Muscle layer of duodenum (tissue), 2 donors: ENCODE measurements around the gene IMPG2.

Experiments
- H3K27ac ChIP-seq: one replicate; pipeline ENCODE4 v1.7.0; 2013; ENCODE audit warnings: mild to moderate bottlenecking, low read length
- H3K27me3 ChIP-seq: one replicate; pipeline ENCODE4 v1.7.0; 2013; ENCODE audit warnings: low read depth, mild to moderate bottlenecking, control low read depth, low read length
- H3K36me3 ChIP-seq, 2 donors: one replicate each; pipeline ENCODE4 v1.7.0; 2013; ENCODE audit warnings: low read length in 2 of 2, control low read depth in 1 of 2, mild to moderate bottlenecking in 1 of 2; ENCODE audit not compliant: insufficient read depth in 2 of 2, control insufficient read depth in 1 of 2
- H3K4me1 ChIP-seq, 2 donors: one replicate each; pipeline ENCODE4 v1.7.0; 2013; ENCODE audit warnings: low read length in 2 of 2, mild to moderate bottlenecking in 2 of 2, control low read depth in 1 of 2, moderate library complexity in 1 of 2; ENCODE audit not compliant: insufficient read depth in 2 of 2, control insufficient read depth in 1 of 2
- H3K4me3 ChIP-seq, 2 donors: one replicate each; pipeline ENCODE4 v1.7.0; 2013; ENCODE audit warnings: low read length in 2 of 2, low read depth in 1 of 2, mild to moderate bottlenecking in 1 of 2
- H3K9me3 ChIP-seq, 2 donors: one replicate each; pipeline ENCODE4 v1.7.0; 2013; ENCODE audit warnings: low read length in 2 of 2, control low read depth in 1 of 2, mild to moderate bottlenecking in 1 of 2; ENCODE audit not compliant: control insufficient read depth in 1 of 2
- donor health status: healthy.

Gene IMPG2

GRCh38 chr3:101320475-101320874, at the start of gene IMPG2:
IMPG2 (minus strand) TSS chr3:101320575; CDS start chr3:101320372, 203 bp downstream.
- Histone ChIP-seq H3K36me3 (no peaks in the 10 kb centered on the region), H3K4me3 (peak within 1 kb of the TSS in 1 of 2 donors; percentile 18), H3K4me1 (no peaks in the 10 kb centered on the region), H3K9me3 (no peaks in the 10 kb centered on the region), H3K27ac (peak within 1 kb of the TSS; percentile 35), H3K27me3 (no peaks in the 10 kb centered on the region)

GRCh38 chr3:101362406-101362805, 42.0 kb upstream of the IMPG2 start:
- H3K27ac ChIP-seq: no peak overlapping the region
- peaks cover 9 to 26% of the 10 kb centered on the region in 2 donors for H3K36me3 ChIP-seq
- H3K4me3 ChIP-seq: no peak overlapping the region
- H3K9me3 ChIP-seq: no peaks in the 10 kb centered on the region
- H3K27me3 ChIP-seq: no peaks in the 10 kb centered on the region
- no peaks in the 10 kb centered on the region for H3K4me1 ChIP-seq

- Histone ChIP-seq H3K27me3 (no peaks in the 10 kb centered on the region), H3K4me3 (no peak overlapping the region), H3K4me1 (no peaks in the 10 kb centered on the region), H3K27ac (no peak overlapping the region), H3K36me3 (peaks cover 0 to 11% of the 10 kb centered on the region in 2 donors), H3K9me3 (no peaks in the 10 kb centered on the region)
Observed at GRCh38 chr3:101351829-101352228, 31.5 kb upstream of the IMPG2 start.

GRCh38 chr3:101340591-101340990, 20.2 kb upstream of the IMPG2 start:
- peaks cover 16 to 25% of the 10 kb centered on the region in 2 donors for H3K36me3 ChIP-seq
- no peaks in the 10 kb centered on the region for H3K4me1 ChIP-seq
- no peaks in the 10 kb centered on the region for H3K27me3 ChIP-seq
- H3K9me3 ChIP-seq: no peaks in the 10 kb centered on the region
- H3K4me3 ChIP-seq: no peak overlapping the region
- no peak overlapping the region for H3K27ac ChIP-seq

GRCh38 chr3:101333883-101334282, 13.5 kb upstream of the IMPG2 start:
- Histone ChIP-seq H3K27me3 (no peaks in the 10 kb centered on the region), H3K36me3 (peaks cover 10 to 22% of the 10 kb centered on the region in 2 donors), H3K4me1 (no peaks in the 10 kb centered on the region)

GRCh38 chr3:101329016-101329673, 8.8 kb upstream of the IMPG2 start:
- peaks cover 9 to 17% of the 10 kb centered on the region in 2 donors for H3K36me3 ChIP-seq

More at GRCh38 chr3:101333883-101334282, 13.5 kb upstream of the IMPG2 start:
- Histone ChIP-seq H3K9me3 (no peaks in the 10 kb centered on the region), H3K4me3 (no peak overlapping the region), H3K27ac (no peak overlapping the region)

GRCh38 chr3:101325393-101326134, 5.2 kb upstream of the IMPG2 start:
- Histone ChIP-seq H3K4me3 (no peak overlapping the region), H3K9me3 (no peaks in the 10 kb centered on the region), H3K36me3 (peaks cover 9 to 17% of the 10 kb centered on the region in 2 donors), H3K27ac (no peak overlapping the region), H3K27me3 (no peaks in the 10 kb centered on the region), H3K4me1 (no peaks in the 10 kb centered on the region)

More at GRCh38 chr3:101329016-101329673, 8.8 kb upstream of the IMPG2 start:
- no peak overlapping the region for H3K27ac ChIP-seq
- no peaks in the 10 kb centered on the region for H3K4me1 ChIP-seq
- H3K4me3 ChIP-seq: no peak overlapping the region
- no peaks in the 10 kb centered on the region for H3K27me3 ChIP-seq
- no peaks in the 10 kb centered on the region for H3K9me3 ChIP-seq

- peak overlapping the region; percentile 35 for H3K27ac ChIP-seq
- no peaks in the 10 kb centered on the region for H3K27me3 ChIP-seq
- H3K4me1 ChIP-seq: no peaks in the 10 kb centered on the region
- H3K4me3 ChIP-seq: peak overlapping the region in 1 of 2 donors; percentile 18
- H3K36me3 ChIP-seq: no peaks in the 10 kb centered on the region
- H3K9me3 ChIP-seq: no peaks in the 10 kb centered on the region
Observed at GRCh38 chr3:101319531-101319930, 844 bp downstream of the IMPG2 start.

- H3K9me3 ChIP-seq: peaks cover 0 to 10% of the 10 kb centered on the region in 2 donors
- H3K27me3 ChIP-seq: no peaks in the 10 kb centered on the region
- no peak overlapping the region for H3K4me3 ChIP-seq
- H3K4me1 ChIP-seq: peaks cover 0 to 8% of the 10 kb centered on the region in 2 donors
- H3K27ac ChIP-seq: no peak overlapping the region
- H3K36me3 ChIP-seq: no peaks in the 10 kb centered on the region
Observed at GRCh38 chr3:101312545-101312944, 7.8 kb downstream of the IMPG2 start.

GRCh38 chr3:101311676-101312075, 8.7 kb downstream of the IMPG2 start:
- Histone ChIP-seq H3K4me1 (peaks cover 0 to 8% of the 10 kb centered on the region in 2 donors), H3K4me3 (no peak overlapping the region), H3K27me3 (no peaks in the 10 kb centered on the region), H3K36me3 (no peaks in the 10 kb centered on the region), H3K27ac (no peak overlapping the region), H3K9me3 (peaks cover 0 to 11% of the 10 kb centered on the region in 2 donors)

GRCh38 chr3:101310978-101311375, 9.4 kb downstream of the IMPG2 start:
- Histone ChIP-seq H3K36me3 (no peaks in the 10 kb centered on the region), H3K9me3 (peaks cover 0 to 11% of the 10 kb centered on the region in 2 donors), H3K27ac (no peak overlapping the region), H3K27me3 (no peaks in the 10 kb centered on the region), H3K4me1 (peaks cover 0 to 8% of the 10 kb centered on the region in 2 donors), H3K4me3 (no peak overlapping the region)
